SIG-M5 (cell line): ENCODE measurements around the gene CCDC117.
"Not testable (repeated sequence)": the region's sequence is repeated elsewhere in the genome, so short reads cannot be mapped to it uniquely, and the experiment has no call there.

Experiments used
- DNase-seq: peaks from one replicate; lab custom pipeline; 2025; lab: John Stamatoyannopoulos, UW

Gene CCDC117

DNA sequence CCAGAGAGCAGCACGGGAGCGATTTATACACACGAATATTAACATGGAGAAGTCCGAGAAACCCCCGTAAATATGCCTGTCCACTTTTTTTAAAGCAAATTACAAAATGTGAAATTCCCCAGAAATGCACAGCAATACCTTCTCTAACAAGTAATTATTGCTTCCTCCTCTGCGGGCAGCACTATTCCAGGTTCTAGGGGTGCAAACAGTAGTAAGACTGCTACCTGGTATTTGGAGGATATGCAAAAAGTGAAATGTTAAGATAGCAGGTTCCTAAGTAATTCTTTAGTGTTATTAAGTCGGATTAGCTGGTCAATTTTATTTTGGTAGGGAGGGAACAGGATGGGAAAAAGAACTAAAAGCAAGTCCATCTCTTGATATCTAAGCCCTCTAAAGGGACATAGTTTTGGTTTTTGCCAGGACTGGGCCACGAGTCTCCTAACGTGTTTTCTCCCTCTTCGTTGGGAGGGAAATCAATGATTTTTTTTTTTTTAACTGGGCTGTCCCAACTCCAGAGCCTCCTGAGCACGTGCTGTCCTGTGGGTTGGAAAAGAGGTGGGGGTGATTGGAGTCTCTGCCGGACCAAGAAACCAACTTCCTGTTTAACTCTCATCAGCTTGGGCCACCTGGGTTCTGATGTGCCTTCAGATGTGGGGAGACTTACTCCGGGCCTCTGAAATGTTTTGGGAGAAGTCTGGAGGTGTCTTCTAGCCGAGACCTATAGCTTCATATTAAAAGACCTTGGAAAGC lies 29.5 kb downstream of the CCDC117 start:
- no peak for DNase-seq

DNA sequence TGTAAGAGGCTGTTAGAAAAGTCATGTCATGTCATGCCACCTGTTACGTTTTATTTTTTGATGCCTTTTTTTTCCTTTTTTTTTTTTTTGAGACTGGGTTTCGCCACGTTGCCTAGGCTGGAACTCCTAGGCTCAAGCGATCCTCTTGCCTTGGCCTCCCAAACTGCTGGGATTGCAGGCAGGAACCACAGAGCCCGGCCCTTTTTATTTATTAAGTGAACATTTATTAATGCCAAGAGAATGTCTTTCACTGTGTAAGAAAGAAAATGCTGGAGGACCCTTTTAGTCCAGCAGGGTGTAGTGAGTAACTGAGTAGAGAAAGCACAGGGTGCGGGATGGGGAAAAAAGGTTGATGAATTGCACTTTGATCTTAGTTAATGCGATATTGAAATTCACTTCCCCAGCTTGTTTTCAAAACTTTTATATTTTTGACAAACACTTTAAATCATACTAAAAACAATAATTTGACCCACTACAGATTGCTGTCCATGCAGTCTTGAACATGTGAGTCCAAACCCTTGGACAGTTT lies 30.2 kb downstream of the CCDC117 start:
- DNase-seq: no peak

DNA sequence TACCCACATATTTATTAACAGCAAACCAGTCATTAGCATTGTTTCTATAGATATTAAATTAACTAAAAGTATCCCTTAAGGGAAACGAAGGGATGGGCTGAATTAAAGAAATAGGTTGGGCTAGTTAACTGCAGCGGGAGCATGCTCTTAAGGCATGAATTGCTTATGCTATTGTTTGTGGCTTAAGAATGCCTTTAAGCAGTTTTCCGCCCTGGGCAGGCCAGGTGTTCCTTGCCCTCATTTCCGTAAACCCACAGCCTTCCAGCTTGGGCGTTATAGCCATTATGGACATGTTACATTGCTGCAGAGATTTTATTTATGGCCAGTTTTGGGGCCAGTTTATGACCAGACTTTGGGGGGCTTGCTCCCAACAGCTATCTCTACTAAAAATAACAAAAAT lies 32.9 kb downstream of the CCDC117 start:
- DNase-seq: not testable (repeated sequence)

DNA sequence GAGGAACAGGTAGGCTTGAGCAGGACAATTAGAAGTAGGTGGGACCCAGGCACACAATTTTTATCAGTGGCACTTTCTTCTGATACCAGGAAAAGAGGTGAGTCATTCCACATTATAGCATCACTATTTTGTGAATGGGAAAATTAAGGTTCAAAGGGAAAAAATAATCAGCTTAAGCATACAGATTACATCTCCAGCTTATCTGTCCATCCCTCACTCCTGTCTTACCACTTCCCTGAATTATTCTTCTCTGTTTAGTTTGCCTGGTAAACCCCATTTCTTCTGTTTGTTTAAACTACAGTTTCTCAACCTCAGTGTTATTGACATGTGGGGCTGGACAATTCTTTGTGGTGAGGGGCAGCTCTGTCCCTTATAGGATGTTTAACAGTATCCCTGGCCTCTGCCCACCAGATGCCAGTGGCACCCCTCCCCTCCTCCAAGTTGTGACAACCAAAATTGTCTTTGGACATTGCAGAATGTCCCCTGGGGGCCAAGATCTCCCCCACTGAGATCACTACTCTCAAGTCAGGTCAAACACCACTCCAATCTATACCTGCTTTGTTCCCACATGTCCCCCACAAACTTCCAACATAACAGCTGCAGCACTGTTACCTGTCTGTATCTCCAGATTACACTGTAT lies 36.3 kb downstream of the CCDC117 start:
- no peak for DNase-seq

DNA sequence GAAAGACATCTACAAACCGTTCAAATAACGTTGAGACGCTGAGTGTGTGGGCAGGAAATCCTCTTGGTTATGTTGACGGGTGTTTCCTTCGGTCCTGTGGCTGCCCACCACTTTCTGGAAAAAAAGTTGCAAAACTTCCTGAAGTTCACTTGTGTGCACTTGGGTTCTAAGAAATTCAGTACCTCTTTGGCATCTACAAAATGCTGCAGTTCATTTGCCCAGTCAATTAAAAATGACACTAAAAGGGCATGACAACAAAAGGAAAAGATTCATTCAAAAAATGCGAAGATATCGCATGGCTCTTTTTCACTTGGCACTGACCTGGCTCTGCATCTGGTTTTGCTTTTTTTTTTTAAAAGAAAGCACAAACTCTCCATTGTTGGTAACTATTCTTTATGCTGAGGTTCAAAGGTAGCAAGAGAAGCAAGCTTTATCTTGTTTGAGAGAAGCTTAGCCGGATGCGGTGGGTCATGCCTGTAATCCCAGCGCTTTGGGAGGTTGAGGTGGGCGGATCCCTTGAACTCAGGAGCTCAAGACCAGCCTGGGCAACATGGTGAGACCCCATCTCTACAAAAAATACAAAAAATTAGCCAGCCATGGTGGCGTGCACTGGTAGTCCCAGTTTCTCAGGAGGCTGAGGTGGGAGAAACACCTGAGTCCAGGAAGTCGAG lies 38.5 kb downstream of the CCDC117 start:
- peak; percentile 19 for DNase-seq

DNA sequence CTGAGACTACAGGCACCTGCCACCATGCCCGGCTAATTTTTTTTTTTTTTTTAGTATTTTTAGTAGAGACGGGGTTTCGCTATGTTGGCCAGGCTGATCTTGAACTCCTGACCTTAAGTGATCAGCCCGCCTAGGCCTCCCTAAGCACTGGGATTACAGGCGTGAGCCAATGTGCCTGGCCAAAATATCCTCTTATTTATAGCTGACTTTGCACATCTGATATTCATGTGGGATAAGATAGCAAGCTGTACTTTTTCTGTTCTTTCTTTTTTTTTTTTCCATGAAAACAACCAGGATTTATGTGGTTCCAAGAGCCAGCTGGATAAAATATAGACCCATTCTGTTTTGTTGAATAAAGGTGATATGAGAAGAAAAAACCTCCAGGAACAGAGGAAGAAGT lies 40.0 kb downstream of the CCDC117 start:
- DNase-seq: no peak

DNA sequence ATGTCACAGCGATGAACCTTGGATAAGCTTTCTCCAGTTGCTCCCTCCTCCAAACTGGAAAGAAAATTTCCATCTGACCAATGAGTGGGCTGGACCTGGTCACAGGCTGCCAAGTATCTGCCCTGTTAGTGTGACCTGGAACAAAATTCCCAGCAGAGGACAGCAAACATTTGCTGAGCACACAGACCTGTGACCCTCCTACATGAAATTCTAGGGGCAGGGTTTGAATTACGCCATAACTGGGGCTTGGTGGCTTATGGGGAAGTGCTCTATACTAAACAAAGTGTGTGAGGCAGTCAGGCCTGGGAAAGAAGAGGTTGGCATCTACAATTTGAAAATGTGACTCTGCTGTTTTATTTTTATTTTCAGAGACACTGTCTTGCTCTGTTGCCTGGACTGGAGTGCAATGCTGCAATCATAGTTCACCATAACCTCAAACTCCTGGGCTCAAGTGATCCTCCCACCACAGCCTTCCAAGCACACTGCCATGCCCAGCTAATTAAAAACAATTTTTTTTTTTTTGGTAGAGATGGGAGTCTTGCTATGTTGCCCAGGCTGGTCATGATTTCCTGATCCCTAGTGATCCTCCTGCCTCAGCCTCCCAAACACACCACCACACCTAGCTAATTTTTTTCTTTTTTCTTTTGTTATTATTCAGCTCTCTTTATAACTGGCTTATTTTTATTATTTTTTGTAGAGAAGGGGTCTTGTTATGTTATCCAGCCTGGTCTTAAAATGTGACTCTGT lies 41.5 kb downstream of the CCDC117 start:
- peak; percentile 72 for DNase-seq

DNA sequence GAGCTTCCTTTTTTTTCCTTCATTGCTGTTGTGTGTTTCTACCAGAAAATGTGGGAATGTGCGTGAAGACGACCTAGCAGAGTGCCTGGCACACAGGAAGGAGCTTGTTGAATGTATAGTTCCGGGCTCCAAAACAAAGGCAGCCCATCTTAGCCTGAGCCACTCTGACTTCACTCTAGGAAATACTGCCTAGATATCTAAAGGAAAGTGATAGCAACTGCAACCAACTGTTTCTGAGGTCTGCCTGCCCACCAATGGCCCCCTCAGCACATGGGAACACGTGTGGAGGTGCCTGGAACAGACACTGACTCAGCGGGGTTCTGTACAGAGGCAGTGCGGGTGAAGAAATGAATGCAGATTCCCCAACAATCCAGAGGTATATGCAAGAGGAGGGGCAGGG lies 42.6 kb downstream of the CCDC117 start:
- DNase-seq: no peak

DNA sequence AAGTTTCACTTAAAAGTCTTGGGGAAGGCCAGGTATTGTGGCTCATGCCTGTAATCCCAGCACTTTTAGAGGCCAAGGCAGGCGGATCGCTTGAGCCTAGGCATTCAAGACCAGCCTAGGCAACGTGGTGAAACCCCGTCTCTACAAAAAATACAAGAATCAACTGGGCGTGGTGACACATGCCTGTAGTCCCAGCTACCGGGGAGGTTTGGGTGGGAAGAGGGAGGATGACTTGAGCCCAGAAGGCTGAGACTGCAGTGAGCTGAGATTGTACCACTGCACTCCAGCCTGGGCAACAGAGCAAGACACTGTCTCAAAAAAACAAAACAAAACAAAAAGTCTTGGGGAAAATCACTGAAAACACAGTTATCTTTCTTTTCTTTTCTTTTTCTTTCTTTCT lies 43.2 kb downstream of the CCDC117 start:
- no peak for DNase-seq

DNA sequence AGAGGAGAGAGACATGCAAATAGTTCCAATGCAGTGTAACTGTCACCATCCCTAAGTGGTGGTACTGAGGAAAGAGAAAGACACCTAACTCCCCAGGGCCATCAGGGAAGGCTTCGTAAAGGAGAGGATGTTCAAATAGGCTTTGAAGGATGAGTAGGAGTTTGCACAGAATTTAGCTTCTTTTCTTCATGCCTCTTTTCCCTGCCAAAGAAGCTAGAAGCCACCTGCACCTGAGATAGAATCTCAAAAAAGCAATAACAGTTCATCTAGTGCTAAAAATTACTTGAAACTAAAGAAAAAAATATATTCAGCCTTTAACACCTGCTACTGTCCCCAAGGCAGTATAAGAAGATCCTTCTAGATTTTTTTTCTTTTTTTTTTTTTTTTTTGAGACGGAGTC lies 44.6 kb downstream of the CCDC117 start:
- no peak for DNase-seq

DNA sequence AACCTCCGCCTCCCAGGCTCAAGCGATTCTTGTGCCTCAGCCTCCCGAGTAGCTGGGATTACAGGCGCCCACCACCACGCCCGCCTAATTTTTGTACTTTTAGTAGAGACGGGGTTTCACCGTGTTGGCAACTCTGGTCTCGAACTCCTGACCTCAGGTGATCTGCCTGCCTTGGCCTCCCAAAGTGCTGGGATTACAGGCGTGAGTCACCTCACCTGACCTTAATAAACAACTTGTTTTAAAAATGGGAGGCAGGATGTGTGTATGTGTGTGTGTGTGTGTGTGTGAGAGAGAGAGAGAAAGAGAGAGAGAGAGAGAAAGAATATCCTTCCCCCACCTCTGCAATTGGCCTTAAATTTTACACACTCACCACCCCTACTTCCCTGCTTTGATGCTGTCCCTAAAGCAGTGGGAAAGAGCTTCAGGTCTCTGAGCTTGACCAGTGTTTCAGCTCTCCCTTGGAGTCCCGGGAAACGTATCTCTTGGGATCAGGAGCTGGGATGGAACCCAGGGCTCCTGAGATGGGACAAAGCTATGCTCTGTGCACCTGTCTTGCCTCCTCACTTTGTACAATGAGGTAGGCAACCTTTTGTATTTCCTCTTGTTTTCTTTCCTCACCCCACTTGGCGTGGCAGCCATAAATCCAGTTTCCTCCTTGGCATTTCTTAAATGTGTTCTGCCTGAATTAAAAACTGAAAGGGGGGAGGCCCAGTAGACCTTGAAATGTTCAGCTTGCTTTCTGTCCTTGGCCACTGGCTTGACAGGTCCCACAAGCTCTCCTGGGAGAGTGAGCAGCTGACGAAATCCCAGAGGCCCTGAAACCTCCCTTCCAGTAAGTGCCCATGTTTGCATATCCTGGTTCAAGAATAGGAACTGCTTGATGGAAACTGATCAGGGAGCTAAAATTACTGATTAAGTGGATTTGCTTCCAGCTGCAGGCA lies 45.7 kb downstream of the CCDC117 start:
- DNase-seq: no peak

DNA sequence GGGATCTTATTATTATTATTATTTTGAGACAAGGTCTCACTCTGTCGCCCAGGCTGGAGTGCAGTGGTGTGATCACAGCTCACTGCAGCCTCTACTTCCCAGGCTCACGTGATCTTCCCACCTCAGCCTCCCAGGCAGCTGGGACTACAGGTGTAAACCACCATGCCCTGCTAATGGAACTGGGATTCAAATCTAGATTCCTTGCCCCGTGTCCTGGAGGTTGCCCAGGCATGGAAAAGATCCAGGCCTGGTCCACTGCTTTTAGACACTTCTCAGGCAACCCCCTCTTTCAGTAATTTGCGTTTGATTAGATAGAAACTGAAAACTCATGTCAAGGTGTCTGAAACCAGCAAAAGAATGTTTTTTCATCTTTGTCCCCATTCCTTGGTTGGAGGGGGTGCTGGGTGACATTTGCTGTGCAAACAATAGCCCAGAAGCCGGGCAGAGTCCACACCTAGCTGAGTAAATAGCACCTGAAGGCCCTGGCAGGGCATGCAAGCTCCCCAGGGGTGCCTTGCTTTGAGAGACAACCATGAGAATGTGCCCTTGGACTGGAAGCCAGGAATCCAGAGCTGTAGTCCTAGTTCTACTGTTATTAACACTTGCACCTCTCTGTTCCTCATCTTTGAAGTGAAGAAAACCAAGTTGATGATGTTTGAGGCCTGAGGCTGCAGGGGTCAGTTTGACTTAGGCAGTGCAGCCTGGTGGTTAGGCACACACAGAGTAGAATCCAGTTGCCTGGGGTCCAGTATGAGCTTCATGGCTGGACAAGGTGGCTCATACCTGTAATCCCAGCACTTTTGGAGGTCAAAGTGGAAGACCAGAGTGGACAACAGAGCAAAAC lies 47.0 kb downstream of the CCDC117 start:
- DNase-seq: no peak

DNA sequence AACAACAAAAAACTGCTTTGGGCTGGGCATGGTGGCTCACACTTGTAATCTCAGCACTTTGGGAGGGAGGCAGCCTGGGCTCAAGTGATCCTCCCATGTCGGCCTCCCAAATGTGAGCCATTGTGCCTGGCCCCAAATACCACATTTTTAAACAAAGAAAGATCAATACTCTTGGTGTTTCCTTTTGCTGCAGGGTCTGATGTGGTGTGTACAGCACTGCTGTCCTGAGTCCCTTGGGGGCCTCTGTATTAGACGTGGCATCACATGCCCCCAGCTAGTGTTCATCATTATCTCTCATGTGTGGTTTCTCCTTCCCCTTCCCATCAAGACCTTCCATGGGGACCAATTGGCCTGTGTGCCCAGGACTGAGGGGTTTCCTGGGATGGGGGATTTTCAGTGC lies 48.4 kb downstream of the CCDC117 start:
- DNase-seq: no peak

DNA sequence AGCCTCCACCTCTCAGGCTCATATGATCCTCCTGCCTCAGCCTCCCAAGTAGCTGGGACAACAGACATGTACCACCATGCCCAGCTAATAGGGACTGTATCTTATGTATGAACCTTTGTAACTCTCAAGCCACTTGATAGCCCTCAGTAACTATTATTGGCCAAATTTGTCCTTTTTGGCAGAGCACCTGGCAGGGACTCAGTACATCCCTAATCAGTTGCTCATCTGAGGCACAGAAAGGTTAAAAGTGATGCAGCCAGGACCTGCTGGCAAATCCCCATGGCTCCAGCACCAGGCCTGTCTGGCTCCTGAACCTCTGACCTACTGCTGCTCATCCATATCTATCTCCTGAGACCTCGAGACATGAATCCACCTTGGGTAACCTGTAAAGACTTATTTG lies 49.0 kb downstream of the CCDC117 start:
- no peak for DNase-seq

DNA sequence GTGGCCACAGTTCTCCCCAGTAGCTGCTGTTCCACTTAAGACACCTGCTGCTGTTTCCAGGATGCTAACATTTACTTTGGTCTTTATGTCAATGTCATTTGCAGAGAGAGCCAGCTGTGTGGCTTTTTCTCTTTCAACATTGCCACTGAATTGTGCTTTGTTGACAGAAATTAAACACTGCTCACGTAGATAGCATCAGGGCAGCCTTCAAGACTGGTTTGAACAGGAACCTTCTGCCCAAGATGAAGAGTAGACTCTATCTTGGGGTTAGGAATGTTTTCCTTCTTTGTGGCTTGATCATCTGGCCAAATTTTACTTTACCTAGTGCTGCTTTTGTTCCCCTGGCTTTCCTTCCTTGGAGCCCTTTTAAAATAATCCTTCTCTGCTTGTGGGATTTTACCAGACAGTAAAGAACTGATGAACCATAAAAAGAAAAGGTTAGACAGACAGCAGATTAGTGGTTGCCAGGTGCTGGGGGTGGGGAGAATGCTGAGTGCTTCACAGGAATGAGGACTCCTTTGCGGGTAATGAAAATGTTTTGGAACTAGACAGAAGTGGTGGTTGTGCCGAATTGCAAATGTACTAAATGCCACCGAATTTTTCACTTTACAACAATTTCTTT lies 50.5 kb downstream of the CCDC117 start:
- DNase-seq: no peak

DNA sequence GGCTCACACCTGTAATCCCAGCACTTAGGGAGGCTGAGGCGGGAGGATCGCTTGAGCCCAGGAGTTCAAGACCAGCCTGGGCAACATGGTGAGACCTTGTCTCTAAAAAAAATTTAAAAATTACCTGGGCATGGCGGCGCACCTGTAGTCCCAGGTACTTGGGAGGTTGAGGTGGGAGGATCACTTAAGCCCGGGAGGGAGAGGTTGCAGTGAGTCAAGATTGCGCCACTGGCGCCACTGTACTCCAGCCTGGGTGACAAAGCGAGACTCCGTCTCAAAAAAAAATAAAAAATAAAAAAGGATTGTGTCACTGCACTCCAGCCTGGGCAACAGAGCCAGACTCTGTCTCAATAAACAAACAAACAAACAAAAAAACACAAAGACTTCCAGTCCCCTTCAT lies 52.0 kb downstream of the CCDC117 start:
- DNase-seq: not testable (repeated sequence)

DNA sequence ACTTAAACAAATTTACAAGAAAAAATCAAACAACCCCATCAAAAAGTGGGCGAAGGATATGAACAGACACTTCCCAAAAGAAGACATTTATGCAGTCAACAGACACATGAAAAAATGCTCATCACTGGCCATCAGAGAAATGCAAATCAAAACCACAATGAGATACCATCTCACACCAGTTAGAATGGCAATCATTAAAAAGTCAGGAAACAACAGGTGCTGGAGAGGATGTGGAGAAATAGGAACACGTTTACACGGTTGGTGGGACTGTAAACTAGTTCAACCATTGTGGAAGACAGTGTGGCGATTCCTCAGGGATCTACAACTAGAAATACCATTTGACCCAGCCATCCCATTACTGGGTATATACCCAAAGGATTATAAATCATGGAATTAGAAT lies 53.9 kb downstream of the CCDC117 start:
- DNase-seq: not testable (repeated sequence)

DNA sequence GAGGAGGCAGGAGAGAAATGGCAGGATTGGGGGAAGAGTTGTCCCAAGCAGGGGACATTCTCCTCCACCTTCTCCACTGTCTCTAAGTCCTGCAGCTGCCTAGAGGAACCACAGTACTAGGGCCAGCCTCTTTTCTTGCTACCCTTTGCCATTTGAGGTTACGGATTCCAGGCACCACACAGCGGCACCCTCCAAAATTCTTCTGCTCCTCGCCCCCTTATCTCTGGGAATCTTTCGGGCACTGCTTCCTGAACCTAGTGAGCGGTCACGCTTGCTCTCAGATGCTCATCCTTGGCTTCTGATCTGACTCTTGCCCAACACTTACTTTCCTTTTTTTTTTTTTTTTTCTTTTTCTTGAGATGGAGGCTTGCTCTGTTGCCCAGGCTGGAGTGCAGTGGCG lies 54.4 kb downstream of the CCDC117 start:
- no peak for DNase-seq

DNA sequence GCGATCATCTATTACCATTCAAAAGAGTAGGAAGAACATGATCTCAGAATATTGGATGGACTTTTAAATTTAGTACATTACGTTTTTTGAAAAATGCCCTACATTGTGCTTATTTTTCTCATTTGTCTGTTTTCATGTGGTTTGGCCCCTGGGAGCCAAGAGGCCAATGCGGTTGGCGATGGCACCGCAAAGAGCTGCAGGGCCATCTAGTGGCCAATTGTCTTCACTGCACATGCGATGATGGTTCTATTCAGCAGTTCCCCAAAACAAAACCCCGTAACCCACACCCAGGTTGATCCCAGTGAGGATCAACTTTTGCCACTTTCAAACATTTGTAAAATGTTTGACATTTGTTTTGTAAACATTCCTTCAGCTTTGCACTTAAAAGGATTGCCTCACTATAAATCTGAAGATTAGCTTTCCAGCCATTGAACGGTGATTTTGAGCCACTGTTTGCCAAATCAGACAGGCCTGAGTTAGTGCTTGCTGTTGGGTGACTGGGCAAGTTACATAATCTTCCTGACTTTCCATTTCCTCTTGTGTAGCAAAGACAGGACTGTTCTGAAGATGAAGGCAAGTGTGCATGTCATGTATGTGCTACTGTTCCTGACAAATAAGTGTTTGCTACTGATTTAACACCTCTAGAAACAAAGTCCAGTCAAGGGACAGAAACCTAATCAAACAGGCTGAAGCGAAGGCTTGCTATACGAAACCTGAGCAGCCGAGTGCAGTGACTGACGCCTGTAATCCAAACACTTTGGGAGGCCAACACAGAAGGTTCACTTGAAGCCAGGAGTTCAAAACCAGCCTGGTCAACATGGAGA lies 57.1 kb downstream of the CCDC117 start:
- DNase-seq: no peak
